Measurements from ENCODE around the gene CRY1. TPM values are rescaled to one million over a fixed set of nuclear protein-coding genes. Genes with fewer than 3 reads are reported as not detected.
"Not testable (repeated sequence)": the region's sequence is repeated elsewhere in the genome, so short reads cannot be mapped to it uniquely, and the experiment has no call there.

CRY1 gene
- total RNA-seq, 2 experiments from 2014 or later: 15.2 to 20.6 TPM

DNA sequence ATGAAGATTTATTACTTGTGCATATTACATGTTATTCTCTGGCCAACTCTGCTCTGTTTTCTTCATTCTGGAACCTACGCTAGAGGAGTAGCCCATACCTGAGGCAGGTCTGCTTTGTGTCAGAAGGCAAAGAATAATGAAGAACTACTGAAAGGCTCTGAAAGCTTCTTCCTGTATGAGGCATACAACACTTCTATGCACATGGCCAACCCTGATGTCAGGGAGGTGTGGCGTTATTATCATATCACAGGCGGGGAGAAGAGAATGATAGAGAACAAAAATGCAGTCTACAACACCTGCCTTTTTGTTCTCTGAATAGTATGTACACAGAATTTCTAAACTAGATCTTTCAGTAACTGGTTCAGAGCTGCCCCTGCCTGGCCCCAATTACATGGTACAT is 32.5 kb upstream of the CRY1 start:
- DNase-seq: no peak
- H3K4me1 Mint-ChIP-seq: no peaks in the 10 kb centered on the region
- CTCF ChIA-PET: interaction anchor here (1.0 to 12.6 kb wide), 4 partner anchors 21 to 485 kb away, joined by 3 to 194 read pairs (median 11); no protein-coding TSS in a partner anchor
- H3K27me3 Mint-ChIP-seq: peaks cover 28% of the 10 kb centered on the region
- no peak overlapping the region for H3K27ac Mint-ChIP-seq
- no peak for ATAC-seq
- no peak overlapping the region for H3K4me3 Mint-ChIP-seq
- H3K9me3 Mint-ChIP-seq (ENCODE audit: low read depth): no peaks in the 10 kb centered on the region
- H3K36me3 Mint-ChIP-seq: no peaks in the 10 kb centered on the region

DNA sequence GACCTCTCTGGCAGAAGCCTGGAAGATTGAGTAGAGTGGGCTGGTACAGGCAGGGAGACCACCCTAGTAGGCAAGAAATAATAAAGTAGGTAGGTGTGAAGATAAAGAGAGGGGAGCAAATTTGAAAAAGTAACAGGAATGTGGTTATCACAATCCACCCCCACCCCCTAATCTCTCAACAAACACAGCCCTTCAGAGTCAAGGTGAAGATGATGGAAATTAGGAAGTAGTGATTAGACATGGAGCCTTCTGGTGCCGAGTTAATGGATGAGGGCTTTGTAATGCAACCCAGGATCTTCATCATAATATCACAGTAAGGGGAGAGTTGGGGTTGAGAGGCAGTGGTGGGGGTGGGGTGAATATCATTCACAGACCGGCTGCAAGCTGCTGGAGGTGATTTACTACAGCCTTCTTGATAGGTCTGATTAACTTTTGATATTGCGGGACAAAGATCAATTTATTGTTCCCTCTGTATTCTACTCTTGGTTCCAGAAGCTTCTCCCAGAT is 29.2 kb upstream of the CRY1 start:
- H3K27me3 Mint-ChIP-seq: peaks cover 31% of the 10 kb centered on the region
- no peak overlapping the region for H3K27ac Mint-ChIP-seq
- H3K9me3 Mint-ChIP-seq (ENCODE audit: low read depth): no peaks in the 10 kb centered on the region
- H3K4me1 Mint-ChIP-seq: no peaks in the 10 kb centered on the region
- DNase-seq: no peak
- H3K4me3 Mint-ChIP-seq: no peak overlapping the region
- H3K36me3 Mint-ChIP-seq: no peaks in the 10 kb centered on the region
- no peak for ATAC-seq
- CTCF ChIA-PET: interaction anchor here (1.3 to 5.8 kb wide), 2 partner anchors 10 to 487 kb away, joined by 3 to 19 read pairs; no protein-coding TSS in a partner anchor

DNA sequence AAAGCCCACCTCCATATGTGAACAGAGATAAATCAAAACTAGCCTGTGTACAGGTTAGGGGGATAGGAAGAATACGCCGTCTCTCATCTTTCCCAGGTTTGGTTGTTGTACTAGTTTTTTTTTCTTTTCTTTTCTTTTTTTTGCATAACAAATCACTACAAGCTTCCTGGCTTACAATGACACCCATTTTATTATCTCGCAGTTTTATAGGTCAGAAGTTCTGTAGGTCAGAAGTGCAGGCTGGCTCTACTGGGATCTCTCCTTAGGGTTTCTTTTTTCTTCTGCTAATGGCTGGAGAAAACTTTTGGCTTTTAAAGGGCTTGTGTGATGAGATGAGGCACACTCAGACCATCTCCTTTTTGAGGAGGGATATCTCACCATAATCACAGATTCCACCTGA is 25.7 kb upstream of the CRY1 start:
- Mint-ChIP-seq H3K4me1 (no peaks in the 10 kb centered on the region), H3K4me3 (no peak overlapping the region), H3K27me3 (peaks cover 22% of the 10 kb centered on the region), H3K9me3 (ENCODE audit: low read depth) (no peaks in the 10 kb centered on the region), H3K27ac (no peak overlapping the region), H3K36me3 (no peaks in the 10 kb centered on the region)
- DNase-seq (no peak), ATAC-seq (no peak)
- CTCF ChIA-PET: interaction anchor here (1.0 to 5.8 kb wide), 2 partner anchors 13 to 14 kb away, joined by 3 to 19 read pairs; no protein-coding TSS in a partner anchor

DNA sequence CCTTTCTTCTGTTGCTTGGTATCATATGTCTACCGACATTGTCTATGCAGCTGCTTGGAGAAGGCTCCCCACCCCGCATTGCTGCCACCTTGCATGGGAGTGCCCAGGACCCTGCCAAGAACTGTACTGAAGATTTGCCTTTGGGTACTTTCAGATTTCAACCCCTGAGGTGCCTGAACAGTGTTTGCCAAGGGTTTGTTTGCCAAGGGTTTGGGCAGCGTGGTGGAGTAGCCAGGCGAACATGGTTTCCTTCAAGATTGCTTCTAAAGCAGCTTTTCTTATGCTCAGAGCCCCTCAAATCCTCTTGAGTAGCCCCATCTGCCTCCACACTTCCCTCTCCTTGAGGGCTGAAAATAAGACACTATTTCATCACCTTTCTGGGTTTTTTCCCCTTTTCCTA is 25.3 kb upstream of the CRY1 start:
- ATAC-seq (no peak), DNase-seq (no peak)
- Mint-ChIP-seq H3K27ac (no peak overlapping the region), H3K9me3 (ENCODE audit: low read depth) (no peaks in the 10 kb centered on the region), H3K4me3 (no peak overlapping the region), H3K4me1 (no peaks in the 10 kb centered on the region), H3K36me3 (no peaks in the 10 kb centered on the region), H3K27me3 (peaks cover 23% of the 10 kb centered on the region)
- CTCF ChIA-PET: interaction anchor here (1.0 to 5.8 kb wide), 2 partner anchors 13 to 14 kb away, joined by 3 to 19 read pairs; no protein-coding TSS in a partner anchor

DNA sequence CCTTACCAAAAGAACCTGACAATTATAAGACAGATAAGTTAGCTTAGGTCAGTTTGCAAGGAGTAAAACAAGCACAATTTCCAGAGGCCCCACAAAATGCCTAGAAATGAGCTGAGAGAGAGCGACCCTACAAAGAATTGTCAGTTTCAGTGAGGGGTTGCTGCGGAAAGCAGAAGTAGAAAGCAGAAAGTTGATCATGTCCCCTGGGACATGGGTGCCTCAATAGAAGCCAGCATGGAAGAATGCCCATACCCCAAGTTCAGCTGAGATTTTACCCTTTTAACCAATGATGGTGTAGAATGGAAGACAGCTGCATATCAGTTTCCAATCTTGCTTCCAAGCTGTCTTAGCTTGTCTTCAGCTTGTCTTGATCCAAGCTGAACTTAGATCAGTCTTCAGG is 21.8 kb upstream of the CRY1 start:
- no peaks in the 10 kb centered on the region for H3K9me3 Mint-ChIP-seq (ENCODE audit: low read depth)
- DNase-seq: no peak
- no peak overlapping the region for H3K27ac Mint-ChIP-seq
- no peaks in the 10 kb centered on the region for H3K36me3 Mint-ChIP-seq
- no peak for ATAC-seq
- H3K4me1 Mint-ChIP-seq: peaks cover 2% of the 10 kb centered on the region
- CTCF ChIA-PET: interaction anchor here (2.2 to 3.6 kb wide), 3 partner anchors 10 to 493 kb away, joined by 7 to 18 read pairs (median 8); no protein-coding TSS in a partner anchor
- H3K27me3 Mint-ChIP-seq: peaks cover 26% of the 10 kb centered on the region
- H3K4me3 Mint-ChIP-seq: no peak overlapping the region

DNA sequence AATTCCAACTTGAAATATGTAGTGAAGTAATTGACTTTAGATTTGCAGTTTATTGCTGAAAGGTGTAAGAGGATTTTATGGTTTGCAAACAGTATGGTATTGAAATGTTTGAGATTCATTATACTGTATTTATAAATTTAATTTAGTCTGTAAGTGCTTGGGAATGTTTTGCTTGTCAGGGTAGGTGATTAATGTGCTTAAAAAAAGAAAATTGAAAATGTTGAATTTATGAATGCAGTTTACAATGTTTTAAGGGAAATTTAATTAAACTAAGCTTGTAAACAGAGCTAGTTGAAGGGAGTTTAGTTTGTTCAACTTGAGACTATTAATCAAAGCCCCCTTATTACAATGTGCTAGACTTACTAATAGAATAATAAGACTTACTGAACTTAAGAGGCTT is 18.0 kb upstream of the CRY1 start:
- no peaks in the 10 kb centered on the region for H3K9me3 Mint-ChIP-seq (ENCODE audit: low read depth)
- DNase-seq (no peak), ATAC-seq (no peak)
- CTCF ChIA-PET: no interaction called here
- H3K27me3 Mint-ChIP-seq: peaks cover 36% of the 10 kb centered on the region
- H3K36me3 Mint-ChIP-seq: no peaks in the 10 kb centered on the region
- peaks cover 2% of the 10 kb centered on the region for H3K4me1 Mint-ChIP-seq
- no peak overlapping the region for H3K27ac Mint-ChIP-seq
- H3K4me3 Mint-ChIP-seq: no peak overlapping the region

DNA sequence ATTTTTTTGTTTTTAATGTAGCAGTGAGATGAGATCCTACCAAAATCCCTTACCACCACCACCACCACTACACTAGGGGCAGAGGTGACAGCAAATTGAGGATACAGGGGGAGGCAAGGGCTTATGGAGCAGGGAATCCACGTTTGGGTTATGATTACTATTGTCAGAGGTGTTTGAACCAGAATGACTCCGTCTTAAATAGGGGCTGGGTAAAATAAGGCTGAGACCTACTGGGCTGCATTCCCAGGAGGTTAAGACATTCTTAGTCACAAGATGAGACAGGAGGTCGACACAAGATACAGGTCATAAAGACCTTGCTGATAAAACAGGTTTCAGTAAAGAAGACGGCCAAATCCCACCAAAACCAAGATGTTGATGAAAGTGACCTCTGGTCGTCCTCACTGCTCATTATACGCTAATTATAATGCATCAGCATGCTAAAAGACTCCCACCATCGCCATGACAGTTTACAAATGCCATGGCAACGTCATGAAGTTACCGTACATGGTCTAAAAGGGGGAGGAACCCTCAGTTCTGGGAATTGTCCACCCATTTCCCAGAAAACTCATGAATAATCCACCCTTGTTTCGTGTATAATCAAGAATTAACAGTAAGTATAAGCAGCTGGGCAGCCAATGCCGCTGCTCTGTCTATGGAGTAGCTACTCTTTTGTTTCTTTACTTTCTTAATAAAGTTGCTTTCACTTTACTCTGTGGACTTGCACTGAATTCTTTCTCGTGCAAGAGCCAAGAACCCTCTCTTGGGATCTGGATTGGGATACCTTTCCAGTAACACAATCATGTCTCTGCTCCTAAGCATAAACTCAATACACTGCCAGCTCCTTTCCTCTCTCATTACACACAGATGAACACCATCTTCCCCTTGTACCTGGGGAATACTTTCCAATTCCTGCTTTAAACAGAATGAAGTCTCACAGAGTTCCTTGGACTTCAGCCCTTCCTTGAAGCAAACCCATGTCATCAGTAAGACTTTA is 16.7 kb upstream of the CRY1 start:
- H3K27me3 Mint-ChIP-seq: peaks cover 33% of the 10 kb centered on the region
- H3K4me3 Mint-ChIP-seq: no peak overlapping the region
- no peak overlapping the region for H3K27ac Mint-ChIP-seq
- no peaks in the 10 kb centered on the region for H3K36me3 Mint-ChIP-seq
- H3K9me3 Mint-ChIP-seq (ENCODE audit: low read depth): no peaks in the 10 kb centered on the region
- ATAC-seq (no peak), DNase-seq (no peak)
- CTCF ChIA-PET: no interaction called here
- peaks cover 2% of the 10 kb centered on the region for H3K4me1 Mint-ChIP-seq

DNA sequence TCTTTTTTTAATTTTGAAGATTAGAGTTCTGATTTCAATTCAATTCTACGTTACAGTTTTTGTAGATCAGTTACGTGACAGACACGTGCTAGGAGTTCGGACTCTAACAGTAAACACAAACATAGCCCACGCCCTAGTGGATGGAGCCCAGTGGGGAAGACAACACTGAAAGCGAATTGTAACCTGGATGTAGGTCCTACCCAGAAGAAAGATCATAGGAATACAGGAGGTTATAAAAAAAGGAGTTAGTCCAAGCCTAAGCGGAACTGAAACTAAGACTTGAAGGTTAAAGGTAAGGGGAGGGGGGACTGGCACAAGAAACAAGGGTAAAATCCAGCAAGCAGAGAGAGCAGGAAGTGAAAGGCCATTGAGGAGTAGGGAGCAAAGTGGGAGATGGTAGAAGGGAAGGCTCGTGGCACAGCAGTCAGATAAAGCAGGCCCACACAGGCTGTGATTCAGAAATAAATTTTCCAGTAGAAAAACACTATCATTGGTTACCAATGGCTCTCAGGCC is 15.7 kb upstream of the CRY1 start:
- no peak for ATAC-seq
- no peaks in the 10 kb centered on the region for H3K9me3 Mint-ChIP-seq (ENCODE audit: low read depth)
- H3K27ac Mint-ChIP-seq: no peak overlapping the region
- no peaks in the 10 kb centered on the region for H3K36me3 Mint-ChIP-seq
- H3K27me3 Mint-ChIP-seq: peaks cover 33% of the 10 kb centered on the region
- no peak for DNase-seq
- CTCF ChIA-PET: interaction anchor here (1.4 kb wide), 1 partner anchor 23 kb away, joined by 6 read pairs; no protein-coding TSS in a partner anchor
- H3K4me3 Mint-ChIP-seq: no peak overlapping the region
- peaks cover 2% of the 10 kb centered on the region for H3K4me1 Mint-ChIP-seq

DNA sequence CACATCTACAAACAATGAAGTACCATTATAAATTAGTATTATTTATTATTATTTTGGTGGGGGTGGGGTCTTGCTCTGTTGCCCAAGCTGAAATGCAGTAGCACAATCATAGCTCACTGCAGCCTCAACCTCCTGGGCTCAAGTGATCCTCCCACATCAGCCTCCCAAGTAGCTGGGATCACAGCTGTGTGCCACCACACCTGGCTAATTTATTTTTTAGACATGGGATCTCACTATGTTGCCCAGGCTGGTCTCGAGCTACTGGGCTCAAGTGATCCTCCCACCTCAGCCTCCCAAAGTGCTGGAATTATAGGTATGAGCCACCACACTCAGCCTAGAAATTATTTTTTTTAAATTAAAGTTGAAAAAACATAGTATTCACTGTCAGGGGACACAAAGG is 15.0 kb upstream of the CRY1 start:
- not testable (repeated sequence) for ATAC-seq; H3K4me3 Mint-ChIP-seq; DNase-seq; H3K9me3 Mint-ChIP-seq (ENCODE audit: low read depth); H3K36me3 Mint-ChIP-seq; H3K27ac Mint-ChIP-seq; H3K4me1 Mint-ChIP-seq
- peaks cover 29% of the 10 kb centered on the region for H3K27me3 Mint-ChIP-seq
- CTCF ChIA-PET: interaction anchor here (1.4 to 1.7 kb wide), 2 partner anchors 16 to 23 kb away, joined by 4 to 6 read pairs; no protein-coding TSS in a partner anchor

DNA sequence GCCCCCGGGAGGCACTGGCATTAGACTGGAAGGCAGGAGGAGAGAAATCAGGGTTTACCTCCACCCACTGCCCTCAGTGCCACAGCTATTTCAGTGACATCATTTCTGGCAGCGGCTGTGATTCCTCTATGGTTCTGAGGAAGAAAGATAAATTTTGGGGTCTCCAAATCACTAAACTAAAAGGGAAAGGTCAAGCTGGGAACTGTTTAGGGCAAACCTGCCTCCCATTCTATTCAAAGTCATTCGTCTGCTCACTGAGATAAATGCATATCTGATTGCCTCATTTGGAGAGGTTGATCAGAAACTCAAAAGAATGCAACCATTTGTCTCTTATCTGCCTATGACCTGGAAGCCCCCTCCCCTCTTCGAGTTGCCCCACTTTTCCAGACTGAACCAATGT is 14.0 kb upstream of the CRY1 start:
- Mint-ChIP-seq H3K9me3 (ENCODE audit: low read depth) (no peaks in the 10 kb centered on the region), H3K27ac (no peak overlapping the region), H3K4me3 (no peak overlapping the region), H3K4me1 (peaks cover 2% of the 10 kb centered on the region), H3K27me3 (peaks cover 25% of the 10 kb centered on the region), H3K36me3 (no peaks in the 10 kb centered on the region)
- ATAC-seq (no peak), DNase-seq (no peak)
- CTCF ChIA-PET: interaction anchor here (1.4 to 1.7 kb wide), 2 partner anchors 15 to 24 kb away, joined by 4 to 6 read pairs; no protein-coding TSS in a partner anchor

DNA sequence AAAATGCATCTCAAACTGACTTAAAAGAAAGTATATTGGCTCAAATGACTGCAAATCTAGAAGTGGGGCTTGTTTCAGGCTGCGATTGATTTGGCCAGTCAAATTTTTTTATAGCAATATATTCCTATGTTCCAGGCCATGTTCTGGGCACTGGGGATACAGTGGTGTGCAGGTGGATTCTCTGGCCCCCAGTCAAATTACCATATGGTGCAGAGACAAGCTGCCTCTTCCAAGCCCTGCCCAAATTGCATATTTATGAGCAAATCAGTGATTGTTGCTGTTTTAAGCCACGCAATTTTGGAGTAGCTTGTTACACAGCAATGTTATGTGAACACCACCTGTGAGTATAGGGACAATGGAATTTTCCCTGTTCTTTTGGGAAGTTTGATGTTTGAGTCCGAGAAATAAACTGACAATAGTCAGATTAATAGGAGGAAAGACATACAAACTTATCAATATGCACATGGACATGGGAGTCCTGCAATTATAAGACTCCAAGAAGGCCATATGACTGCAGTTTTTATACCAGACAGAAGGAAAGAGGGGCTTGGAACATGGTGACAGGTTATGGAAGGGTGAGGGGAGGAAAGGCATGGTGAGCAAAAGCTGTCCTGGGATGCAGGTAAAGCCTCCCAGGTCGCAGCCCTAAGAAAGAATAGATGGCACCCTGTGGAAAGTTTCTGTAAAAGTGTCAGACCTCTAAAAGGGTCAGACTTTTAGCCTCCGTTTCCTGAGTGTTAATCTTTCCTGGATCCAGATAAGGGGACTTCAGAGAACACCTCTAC is 13.1 kb upstream of the CRY1 start:
- CTCF ChIA-PET: interaction anchor here (1.5 to 5.4 kb wide), 2 partner anchors 16 to 748 kb away, joined by 4 to 67 read pairs; partner anchors contain the start of gene CRY1

DNA sequence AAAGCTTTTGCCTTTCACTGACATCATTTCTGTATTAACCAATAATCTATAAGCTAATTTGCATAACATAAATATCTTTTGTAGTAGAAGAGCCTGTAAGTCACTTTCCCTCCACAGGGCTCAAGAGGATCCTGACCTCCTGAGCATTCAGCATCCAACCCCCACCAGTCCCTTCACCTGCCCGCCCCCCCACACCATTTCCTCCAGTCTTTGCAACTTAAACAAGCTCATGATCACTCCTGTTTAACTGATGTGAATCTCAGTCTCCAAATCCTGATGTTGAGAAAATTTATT is 12.0 kb upstream of the CRY1 start:
- peaks cover 18% of the 10 kb centered on the region for H3K27me3 Mint-ChIP-seq
- DNase-seq: no peak
- no peaks in the 10 kb centered on the region for H3K36me3 Mint-ChIP-seq
- CTCF ChIA-PET: interaction anchor here (0.7 to 5.4 kb wide), 6 partner anchors 11 to 748 kb away, joined by 3 to 67 read pairs (median 4); partner anchors contain the start of genes CRY1 and POLR3B
- no peaks in the 10 kb centered on the region for H3K9me3 Mint-ChIP-seq (ENCODE audit: low read depth)
- no peaks in the 10 kb centered on the region for H3K4me1 Mint-ChIP-seq
- no peak overlapping the region for H3K27ac Mint-ChIP-seq
- no peak overlapping the region for H3K4me3 Mint-ChIP-seq
- no peak for ATAC-seq

More for the DNA sequence above, 13.1 kb upstream of the CRY1 start:
- peaks cover 2% of the 10 kb centered on the region for H3K4me1 Mint-ChIP-seq
- peaks cover 18% of the 10 kb centered on the region for H3K27me3 Mint-ChIP-seq
- H3K9me3 Mint-ChIP-seq (ENCODE audit: low read depth): no peaks in the 10 kb centered on the region
- H3K27ac Mint-ChIP-seq: no peak overlapping the region
- DNase-seq (no peak), ATAC-seq (no peak)
- no peaks in the 10 kb centered on the region for H3K36me3 Mint-ChIP-seq
- H3K4me3 Mint-ChIP-seq: no peak overlapping the region

DNA sequence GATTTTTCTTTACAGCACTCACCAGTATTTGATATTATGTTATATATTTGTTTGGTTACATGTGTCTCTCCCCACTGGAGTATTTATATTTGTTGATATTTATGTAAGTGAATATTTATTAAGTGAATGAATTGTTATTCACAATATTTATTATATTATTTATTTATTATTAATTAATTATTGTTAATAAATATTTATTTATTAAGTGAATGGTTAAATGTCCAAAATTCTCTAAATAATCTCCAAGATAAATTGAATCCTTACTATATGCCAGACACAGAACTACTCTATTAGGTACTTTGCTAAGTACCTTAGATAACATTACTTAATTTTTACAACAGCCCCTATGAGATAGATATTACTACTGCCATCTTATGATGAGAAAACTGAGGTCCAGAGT is 10.2 kb upstream of the CRY1 start:
- CTCF ChIA-PET: interaction anchor here (1.3 to 5.4 kb wide), 2 partner anchors 13 to 504 kb away, joined by 3 to 67 read pairs; partner anchors contain the start of gene CRY1
- ATAC-seq: no peak
- Mint-ChIP-seq H3K27me3 (peaks cover 22% of the 10 kb centered on the region), H3K27ac (no peak overlapping the region), H3K9me3 (ENCODE audit: low read depth) (no peaks in the 10 kb centered on the region), H3K4me3 (no peak overlapping the region), H3K36me3 (no peaks in the 10 kb centered on the region), H3K4me1 (no peaks in the 10 kb centered on the region)
- no peak for DNase-seq

Measured in activated CD8-positive, alpha-beta memory T cell treated with anti-CD3 and anti-CD28 coated beads, Interleukin-2, amount 10 ng/mL, durations not matched to agents 7 days and 5 days (primary cell).